ENCODE results near the gene RBM19.

Gene RBM19

DNA sequence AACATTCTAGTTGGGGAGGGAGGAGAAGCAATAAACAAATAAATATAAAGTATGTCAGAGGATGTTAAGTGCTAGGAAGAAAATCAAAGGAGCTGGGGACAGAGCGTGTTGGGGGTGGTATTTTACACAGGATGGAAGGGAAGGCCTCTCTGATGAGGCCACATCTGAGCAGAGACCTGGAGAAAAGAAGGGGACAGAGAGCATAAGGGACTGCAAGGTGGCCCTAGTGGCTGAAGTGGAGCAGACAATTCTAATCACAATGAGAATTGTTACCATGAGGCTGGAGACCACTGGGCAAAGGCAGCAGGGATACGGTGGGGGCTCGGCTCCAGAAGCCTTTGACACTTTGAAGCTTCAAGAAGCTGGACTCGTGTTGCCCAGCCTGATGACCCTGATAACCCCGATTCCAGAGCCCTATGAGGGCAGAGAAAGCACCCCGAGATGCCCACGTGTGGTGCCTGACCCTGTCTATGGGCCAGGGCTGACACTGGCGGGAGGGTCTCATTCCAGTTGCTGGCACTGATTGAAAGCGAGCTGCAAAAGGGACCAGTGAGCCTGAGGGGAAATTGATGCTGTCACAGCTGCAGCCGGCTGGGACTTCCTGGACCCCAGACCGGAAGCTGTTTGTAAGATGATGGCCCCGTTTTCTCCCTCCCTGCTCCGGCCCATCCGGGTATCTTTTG lies 169.1 kb downstream of the RBM19 start:
- Histone ChIP-seq H3K9me3 (ENCODE audit: control insufficient read depth, insufficient read depth, low read depth, low read length) (no peaks in the 10 kb centered on the region), H3K9ac (ENCODE audit: low read length) (no peak overlapping the region), H3K27ac (ENCODE audit: low read depth, low read length) (no peak overlapping the region), H3K27me3 (ENCODE audit: control insufficient read depth, insufficient read depth, low read length) (peaks cover 10% of the 10 kb centered on the region; the same call in 1 of the 2 replicates), H3K4me3 (ENCODE audit: low read depth, low read length) (no peak overlapping the region), H3K4me1 (ENCODE audit: control insufficient read depth, insufficient read depth, low read length) (peaks cover 10% of the 10 kb centered on the region; the same call in 1 of the 2 replicates), H3K36me3 (ENCODE audit: control insufficient read depth, insufficient read depth, low read length) (no peaks in the 10 kb centered on the region)

DNA sequence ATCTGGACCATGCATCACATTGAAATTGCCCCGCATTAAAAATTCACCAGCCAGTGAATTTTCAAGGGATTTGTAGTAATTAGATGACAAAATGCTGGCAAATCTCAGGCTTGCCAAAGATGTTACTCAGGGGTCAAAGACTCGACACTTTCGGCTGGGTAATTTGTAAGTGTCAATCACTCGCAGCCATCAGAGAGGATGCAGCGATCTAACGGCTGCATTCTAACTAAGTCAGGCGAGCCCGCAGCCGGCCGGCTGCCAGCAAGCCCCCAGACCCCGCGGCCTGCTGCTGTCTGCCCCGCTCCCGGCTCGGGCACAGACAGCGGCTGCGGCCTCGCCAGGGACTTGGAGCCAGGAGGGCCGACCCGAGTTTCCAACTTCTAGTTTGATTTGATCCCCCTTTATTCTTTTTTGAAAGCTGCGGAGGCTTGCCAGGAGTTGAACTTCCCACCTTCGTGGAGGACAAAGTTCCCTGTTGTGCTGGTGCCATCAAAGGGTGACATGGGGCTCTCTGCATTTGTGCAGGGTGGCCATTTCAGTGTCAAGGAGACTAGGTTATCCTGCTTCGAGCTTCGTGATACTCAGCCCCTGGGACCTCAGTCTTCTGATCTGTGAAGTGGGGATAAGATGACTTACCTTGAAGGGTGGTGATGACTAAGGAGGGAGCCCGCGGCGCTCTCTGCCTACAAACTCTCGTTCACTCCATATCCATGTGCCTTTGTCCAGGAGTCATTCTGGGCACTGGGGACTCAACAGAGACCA lies 169.9 kb downstream of the RBM19 start:
- Histone ChIP-seq H3K27ac (ENCODE audit: low read depth, low read length) (no peak overlapping the region), H3K36me3 (ENCODE audit: control insufficient read depth, insufficient read depth, low read length) (no peaks in the 10 kb centered on the region), H3K4me3 (ENCODE audit: low read depth, low read length) (no peak overlapping the region), H3K27me3 (ENCODE audit: control insufficient read depth, insufficient read depth, low read length) (peaks cover 10% of the 10 kb centered on the region; the same call in 1 of the 2 replicates), H3K9me3 (ENCODE audit: control insufficient read depth, insufficient read depth, low read depth, low read length) (no peaks in the 10 kb centered on the region), H3K9ac (ENCODE audit: low read length) (no peak overlapping the region), H3K4me1 (ENCODE audit: control insufficient read depth, insufficient read depth, low read length) (peaks cover 10% of the 10 kb centered on the region; the same call in 1 of the 2 replicates)

DNA sequence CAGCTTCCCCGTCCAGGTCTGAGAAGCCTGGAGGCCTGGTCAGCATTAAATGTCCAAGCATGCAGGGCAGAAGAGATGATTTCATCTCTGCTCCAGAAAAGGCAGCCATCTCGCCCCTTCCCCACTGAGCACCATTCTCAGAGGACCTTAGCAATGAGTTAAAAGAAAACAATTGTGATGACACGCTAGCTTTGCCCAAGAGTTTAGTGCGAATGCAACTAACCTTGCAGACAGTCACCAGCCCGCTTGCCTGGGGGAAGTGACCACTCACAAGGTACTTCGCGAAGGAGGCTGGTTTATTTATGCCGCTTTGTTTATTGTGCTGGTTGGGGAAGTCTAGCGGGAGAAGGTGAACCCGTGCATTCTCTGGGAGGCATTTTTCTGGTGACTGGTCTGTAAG lies 170.7 kb downstream of the RBM19 start:
- Histone ChIP-seq H3K36me3 (ENCODE audit: control insufficient read depth, insufficient read depth, low read length) (no peaks in the 10 kb centered on the region), H3K4me1 (ENCODE audit: control insufficient read depth, insufficient read depth, low read length) (peaks cover 10% of the 10 kb centered on the region; the same call in 1 of the 2 replicates), H3K9ac (ENCODE audit: low read length) (no peak overlapping the region), H3K27me3 (ENCODE audit: control insufficient read depth, insufficient read depth, low read length) (peaks cover 12% of the 10 kb centered on the region; the same call in 1 of the 2 replicates), H3K4me3 (ENCODE audit: low read depth, low read length) (no peak overlapping the region), H3K27ac (ENCODE audit: low read depth, low read length) (no peak overlapping the region), H3K9me3 (ENCODE audit: control insufficient read depth, insufficient read depth, low read depth, low read length) (no peaks in the 10 kb centered on the region)

DNA sequence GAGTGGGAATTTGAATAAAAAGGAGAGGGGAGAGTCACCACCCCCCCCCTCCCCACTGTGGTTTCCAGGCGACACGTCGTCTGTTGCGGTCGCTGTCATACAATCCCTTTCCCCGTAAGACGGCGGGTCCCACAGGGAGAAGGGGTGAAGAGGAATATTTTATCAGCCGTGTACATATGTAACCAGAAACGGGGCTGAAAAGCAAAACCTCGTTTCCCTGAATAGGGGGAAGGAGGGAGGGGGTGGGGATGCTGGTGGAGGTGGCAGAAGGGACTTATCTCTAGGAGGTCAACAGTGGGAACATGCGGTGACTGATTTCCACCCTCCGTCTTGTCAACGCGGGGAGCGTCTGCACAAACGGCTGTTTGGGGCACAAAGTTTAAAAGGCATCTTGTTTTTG lies 171.4 kb downstream of the RBM19 start:
- Histone ChIP-seq H3K9me3 (ENCODE audit: control insufficient read depth, insufficient read depth, low read depth, low read length) (no peaks in the 10 kb centered on the region), H3K9ac (ENCODE audit: low read length) (no peak overlapping the region), H3K4me3 (ENCODE audit: low read depth, low read length) (no peak overlapping the region), H3K27ac (ENCODE audit: low read depth, low read length) (no peak overlapping the region), H3K36me3 (ENCODE audit: control insufficient read depth, insufficient read depth, low read length) (no peaks in the 10 kb centered on the region), H3K27me3 (ENCODE audit: control insufficient read depth, insufficient read depth, low read length) (peaks cover 12% of the 10 kb centered on the region; the same call in 1 of the 2 replicates), H3K4me1 (ENCODE audit: control insufficient read depth, insufficient read depth, low read length) (peaks cover 10% of the 10 kb centered on the region; the same call in 1 of the 2 replicates)

DNA sequence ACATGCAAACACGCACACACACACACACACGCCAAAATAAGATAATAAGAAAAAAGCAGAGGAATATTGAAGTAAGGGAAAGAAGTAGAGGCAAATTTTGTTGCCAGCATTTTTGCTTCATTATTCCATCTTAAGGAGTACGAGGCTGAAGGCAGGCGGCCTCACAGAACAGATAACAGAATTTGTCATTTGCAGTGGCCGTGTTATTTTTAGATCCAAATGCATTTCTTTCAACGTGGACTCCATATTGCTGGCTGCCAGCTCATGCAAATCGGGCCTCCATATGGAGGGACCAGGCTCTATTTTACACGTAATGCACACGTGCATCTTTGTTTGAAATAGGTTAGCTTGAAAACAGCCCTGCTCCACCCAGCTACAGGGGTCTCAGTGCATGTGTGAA lies 172.9 kb downstream of the RBM19 start:
- Histone ChIP-seq H3K27me3 (ENCODE audit: control insufficient read depth, insufficient read depth, low read length) (peaks cover 12% of the 10 kb centered on the region; the same call in 1 of the 2 replicates), H3K4me3 (ENCODE audit: low read depth, low read length) (no peak overlapping the region), H3K9ac (ENCODE audit: low read length) (no peak overlapping the region), H3K27ac (ENCODE audit: low read depth, low read length) (no peak overlapping the region), H3K4me1 (ENCODE audit: control insufficient read depth, insufficient read depth, low read length) (peaks cover 4% of the 10 kb centered on the region; the same call in 1 of the 2 replicates), H3K36me3 (ENCODE audit: control insufficient read depth, insufficient read depth, low read length) (no peaks in the 10 kb centered on the region), H3K9me3 (ENCODE audit: control insufficient read depth, insufficient read depth, low read depth, low read length) (no peaks in the 10 kb centered on the region)

DNA sequence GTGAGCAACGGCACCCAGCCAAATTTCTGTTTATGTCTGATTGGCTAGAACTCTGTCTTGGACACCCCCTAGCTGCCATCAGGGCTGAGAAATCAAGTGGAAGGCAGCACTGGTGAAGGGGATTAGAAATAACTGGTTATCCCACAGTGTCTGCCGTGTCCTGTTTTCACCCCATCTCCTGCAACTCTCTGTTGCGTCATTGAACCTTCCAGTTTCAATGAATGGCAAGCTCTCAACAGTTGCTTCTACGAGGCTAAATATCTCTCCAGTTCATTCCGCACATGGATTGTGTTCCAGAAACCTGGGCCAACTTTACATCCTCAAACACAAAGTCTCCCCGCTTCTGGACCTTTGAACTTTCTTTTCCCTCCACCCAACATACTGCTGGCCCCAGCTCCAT lies 173.7 kb downstream of the RBM19 start:
- Histone ChIP-seq H3K27me3 (ENCODE audit: control insufficient read depth, insufficient read depth, low read length) (peaks cover 12% of the 10 kb centered on the region; the same call in 1 of the 2 replicates), H3K27ac (ENCODE audit: low read depth, low read length) (no peak overlapping the region), H3K4me3 (ENCODE audit: low read depth, low read length) (no peak overlapping the region), H3K9ac (ENCODE audit: low read length) (no peak overlapping the region), H3K9me3 (ENCODE audit: control insufficient read depth, insufficient read depth, low read depth, low read length) (no peaks in the 10 kb centered on the region), H3K36me3 (ENCODE audit: control insufficient read depth, insufficient read depth, low read length) (no peaks in the 10 kb centered on the region), H3K4me1 (ENCODE audit: control insufficient read depth, insufficient read depth, low read length) (peaks cover 4% of the 10 kb centered on the region; the same call in 1 of the 2 replicates)

DNA sequence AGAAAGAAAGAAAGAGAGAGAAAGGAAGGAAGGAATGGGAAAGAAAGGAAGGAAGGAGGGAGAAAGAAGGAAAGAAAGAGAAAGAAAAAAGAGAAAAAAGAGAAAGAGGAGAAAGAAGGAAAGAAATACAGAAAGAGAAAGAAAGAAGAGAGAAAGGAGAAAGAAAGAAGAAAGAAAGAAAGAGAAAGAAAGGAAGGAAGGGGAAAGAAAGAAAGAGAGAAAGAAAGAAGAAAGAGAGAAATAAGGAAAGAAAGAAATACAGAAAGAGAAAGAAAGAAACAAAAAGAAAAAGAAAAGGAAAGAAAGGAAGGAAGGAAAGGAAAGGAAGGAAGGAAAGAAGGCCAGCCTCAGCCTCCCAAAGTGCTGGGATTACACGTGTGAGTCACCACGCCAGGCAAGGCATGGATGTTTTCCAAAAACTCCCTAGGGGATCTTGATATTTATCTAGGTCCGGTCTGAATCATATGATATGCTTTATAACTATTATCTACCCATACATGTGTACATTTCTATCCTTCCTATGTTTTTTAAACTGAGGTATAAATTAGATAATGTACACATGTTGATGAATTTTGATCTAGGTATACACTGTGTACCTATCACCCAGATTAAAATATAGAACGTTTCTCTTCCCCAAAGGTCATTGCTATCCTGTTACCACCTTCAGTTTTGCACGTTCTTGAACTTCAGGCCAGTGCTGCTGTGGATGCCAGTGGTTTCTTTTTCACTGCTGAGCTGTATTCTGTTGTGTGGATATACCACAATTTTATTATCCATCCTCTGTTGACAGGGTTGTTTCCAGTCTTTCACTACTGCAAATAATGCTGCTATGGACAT lies 177.9 kb downstream of the RBM19 start:
- H3K4me1 ChIP-seq (ENCODE audit: control insufficient read depth, insufficient read depth, low read length), result peaks cover 3% of the 10 kb centered on the region; the same call in 1 of the 2 replicates
- no peak overlapping the region for H3K27ac ChIP-seq (ENCODE audit: low read depth, low read length)

DNA sequence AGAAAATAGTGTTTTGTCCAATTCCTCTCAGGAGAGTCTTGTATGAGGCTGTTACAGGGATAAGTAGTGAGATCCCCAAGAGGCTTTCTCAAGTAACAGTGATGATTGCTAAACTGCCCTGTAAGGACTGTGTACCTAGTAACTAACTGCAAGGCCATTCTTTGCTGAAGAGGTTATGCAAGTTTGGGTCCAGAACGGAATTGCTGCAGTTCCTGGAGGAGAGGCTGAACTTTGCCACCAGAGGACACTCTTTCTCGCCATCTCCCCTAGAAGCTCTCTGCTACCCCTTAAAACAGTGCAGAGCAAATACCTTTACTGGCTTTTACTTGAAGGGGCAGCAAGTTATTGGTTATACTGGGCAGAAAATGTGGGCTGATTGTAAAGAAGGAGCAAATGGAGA lies 180.0 kb downstream of the RBM19 start:
- Histone ChIP-seq H3K4me1 (ENCODE audit: control insufficient read depth, insufficient read depth, low read length) (peaks cover 3% of the 10 kb centered on the region; the same call in 1 of the 2 replicates), H3K36me3 (ENCODE audit: control insufficient read depth, insufficient read depth, low read length) (no peaks in the 10 kb centered on the region), H3K9ac (ENCODE audit: low read length) (no peak overlapping the region), H3K9me3 (ENCODE audit: control insufficient read depth, insufficient read depth, low read depth, low read length) (peaks cover 9% of the 10 kb centered on the region), H3K27ac (ENCODE audit: low read depth, low read length) (no peak overlapping the region), H3K27me3 (ENCODE audit: control insufficient read depth, insufficient read depth, low read length) (0 out of 2 replicates have a peak, but pooled peaks cover 2% of the 10 kb centered on the region), H3K4me3 (ENCODE audit: low read depth, low read length) (no peak overlapping the region)

More for the DNA sequence above, 177.9 kb downstream of the RBM19 start:
- H3K27me3 ChIP-seq (ENCODE audit: control insufficient read depth, insufficient read depth, low read length), result peaks cover 3% of the 10 kb centered on the region; the same call in 1 of the 2 replicates
- H3K36me3 ChIP-seq (ENCODE audit: control insufficient read depth, insufficient read depth, low read length), result no peaks in the 10 kb centered on the region
- H3K4me3 ChIP-seq (ENCODE audit: low read depth, low read length), result no peak overlapping the region
- H3K9me3 ChIP-seq (ENCODE audit: control insufficient read depth, insufficient read depth, low read depth, low read length), result peaks cover 6% of the 10 kb centered on the region; the same call in 1 of the 2 replicates
- H3K9ac ChIP-seq (ENCODE audit: low read length), result no peak overlapping the region

DNA sequence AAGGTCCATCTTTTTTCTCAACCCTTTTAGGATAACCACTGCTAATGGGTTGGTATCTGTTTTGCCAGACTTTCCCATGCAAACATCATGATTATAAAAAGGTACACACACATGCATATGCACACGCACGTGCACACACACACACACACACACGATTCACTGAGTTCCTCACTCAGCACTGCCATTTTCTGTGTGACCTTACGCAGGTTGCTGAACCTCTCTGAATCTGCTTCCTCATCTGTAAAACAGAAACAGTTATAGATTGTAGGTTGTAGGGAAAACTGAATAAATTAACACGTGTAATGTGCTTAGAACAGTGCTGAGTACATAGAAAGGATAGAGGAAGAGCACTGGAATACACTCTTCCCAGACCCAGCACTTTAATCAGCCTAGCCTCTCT lies 182.3 kb downstream of the RBM19 start:
- H3K36me3 ChIP-seq (ENCODE audit: control insufficient read depth, insufficient read depth, low read length), result no peaks in the 10 kb centered on the region
- peaks cover 3% of the 10 kb centered on the region; the same call in 1 of the 2 replicates for H3K4me1 ChIP-seq (ENCODE audit: control insufficient read depth, insufficient read depth, low read length)
- H3K9me3 ChIP-seq (ENCODE audit: control insufficient read depth, insufficient read depth, low read depth, low read length), result peaks cover 9% of the 10 kb centered on the region
- H3K27me3 ChIP-seq (ENCODE audit: control insufficient read depth, insufficient read depth, low read length), result no peaks in the 10 kb centered on the region
- no peak overlapping the region for H3K4me3 ChIP-seq (ENCODE audit: low read depth, low read length)
- H3K27ac ChIP-seq (ENCODE audit: low read depth, low read length), result no peak overlapping the region
- H3K9ac ChIP-seq (ENCODE audit: low read length), result no peak overlapping the region

DNA sequence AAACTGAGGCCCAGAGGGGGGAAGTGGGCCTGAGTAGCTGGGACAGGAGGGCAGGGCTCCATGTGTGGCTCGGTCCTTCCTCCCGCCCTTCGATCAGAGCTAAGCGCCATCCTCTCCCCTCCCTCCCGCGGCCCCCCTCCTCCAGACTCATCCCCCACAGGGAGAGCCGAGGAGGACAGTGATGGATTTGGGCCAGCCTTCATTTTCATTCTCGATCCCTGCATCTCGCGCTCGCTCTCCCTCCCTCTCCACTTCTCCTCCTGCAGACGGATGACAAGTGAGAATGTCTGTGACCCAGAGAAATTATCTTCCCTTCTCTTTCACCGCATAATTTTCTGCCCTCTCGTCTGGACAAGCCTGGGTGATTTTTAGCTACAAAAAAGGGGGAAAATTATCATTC lies 183.3 kb downstream of the RBM19 start:
- Histone ChIP-seq H3K4me3 (ENCODE audit: low read depth, low read length) (no peak overlapping the region), H3K27me3 (ENCODE audit: control insufficient read depth, insufficient read depth, low read length) (no peaks in the 10 kb centered on the region), H3K36me3 (ENCODE audit: control insufficient read depth, insufficient read depth, low read length) (no peaks in the 10 kb centered on the region), H3K9ac (ENCODE audit: low read length) (no peak overlapping the region), H3K27ac (ENCODE audit: low read depth, low read length) (no peak overlapping the region), H3K9me3 (ENCODE audit: control insufficient read depth, insufficient read depth, low read depth, low read length) (peaks cover 9% of the 10 kb centered on the region), H3K4me1 (ENCODE audit: control insufficient read depth, insufficient read depth, low read length) (peaks cover 7% of the 10 kb centered on the region; the same call in 1 of the 2 replicates)
